Osteocyte (in vitro differentiated cells): Measurements from ENCODE around the gene DCBLD2. TPM values are rescaled to one million over a fixed set of nuclear protein-coding genes. Genes with fewer than 3 reads are reported as not detected.

Experiments
- DNase-seq: peaks from one replicate; pipeline ENCODE4 v3.0.0; 2021; ENCODE audit warnings: mixed read lengths; ENCODE audit not compliant: unreplicated experiment; ENCODE audit errors: extremely low spot score
- H3K27ac Mint-ChIP-seq: one replicate; pipeline ENCODE4 v1.8.0; 2021; ENCODE audit warnings: mild to moderate bottlenecking, mixed read lengths; ENCODE audit not compliant: unreplicated experiment
- H3K27me3 Mint-ChIP-seq: one replicate; pipeline ENCODE4 v1.8.0; 2021; ENCODE audit warnings: mixed read lengths; ENCODE audit not compliant: unreplicated experiment
- H3K36me3 Mint-ChIP-seq: one replicate; pipeline ENCODE4 v1.8.0; 2021; ENCODE audit warnings: mixed read lengths; ENCODE audit not compliant: unreplicated experiment
- H3K4me1 Mint-ChIP-seq: one replicate; pipeline ENCODE4 v1.8.0; 2021; ENCODE audit warnings: mixed read lengths; ENCODE audit not compliant: unreplicated experiment
- H3K4me3 Mint-ChIP-seq: one replicate; pipeline ENCODE4 v1.8.0; 2021; ENCODE audit warnings: mild to moderate bottlenecking, moderate library complexity, mixed read lengths; ENCODE audit not compliant: unreplicated experiment
- H3K9me3 Mint-ChIP-seq: one replicate; pipeline ENCODE4 v1.8.0; 2021; ENCODE audit warnings: mixed read lengths; ENCODE audit not compliant: unreplicated experiment
- CTCF ChIP-seq: fragments of 200-600 bp; sonication (generic); IDR thresholded peaks from 2 replicates; pipeline ENCODE4 v1.5.0; 2021; ENCODE audit warnings: antibody characterized with exemption, mild to moderate bottlenecking, moderate library complexity
- total RNA-seq: library from RNA; stranded (reverse); gene quantifications from 2 replicates; pipeline ENCODE4 v1.2.1, GENCODE V29; 2021

Gene DCBLD2
- total RNA-seq, 1 donor from 2014 or later = 83.2 TPM

GRCh38 chr3:98809557-98809956 lies 91.9 kb downstream of the DCBLD2 start:
- Mint-ChIP-seq H3K27me3 (no peaks in the 10 kb centered on the region), H3K9me3 (no peaks in the 10 kb centered on the region), H3K4me3 (no peak overlapping the region), H3K36me3 (peaks cover 54% of the 10 kb centered on the region), H3K4me1 (peaks cover 6% of the 10 kb centered on the region), H3K27ac (peak overlapping the region; percentile 46)
- DNase-seq = no peak
- TF ChIP-seq CTCF = no peak

- no peak for TF ChIP-seq CTCF
- no peaks in the 10 kb centered on the region for H3K9me3 Mint-ChIP-seq
- no peak overlapping the region for H3K4me3 Mint-ChIP-seq
- H3K27me3 Mint-ChIP-seq = no peaks in the 10 kb centered on the region
- no peak overlapping the region for H3K27ac Mint-ChIP-seq
- no peak for DNase-seq
- H3K4me1 Mint-ChIP-seq = peaks cover 4% of the 10 kb centered on the region
- peaks cover 58% of the 10 kb centered on the region for H3K36me3 Mint-ChIP-seq
These were observed 93.4 kb downstream of the DCBLD2 start for GRCh38 chr3:98808071-98808470.

GRCh38 chr3:98807561-98807960 lies 93.9 kb downstream of the DCBLD2 start:
- no peak for TF ChIP-seq CTCF
- no peak for DNase-seq
- H3K27ac Mint-ChIP-seq = no peak overlapping the region
- H3K4me3 Mint-ChIP-seq = no peak overlapping the region
- peaks cover 62% of the 10 kb centered on the region for H3K36me3 Mint-ChIP-seq
- H3K4me1 Mint-ChIP-seq = peaks cover 4% of the 10 kb centered on the region
- no peaks in the 10 kb centered on the region for H3K9me3 Mint-ChIP-seq
- no peaks in the 10 kb centered on the region for H3K27me3 Mint-ChIP-seq

GRCh38 chr3:98807011-98807410 lies 94.5 kb downstream of the DCBLD2 start:
- DNase-seq = no peak

DNA sequence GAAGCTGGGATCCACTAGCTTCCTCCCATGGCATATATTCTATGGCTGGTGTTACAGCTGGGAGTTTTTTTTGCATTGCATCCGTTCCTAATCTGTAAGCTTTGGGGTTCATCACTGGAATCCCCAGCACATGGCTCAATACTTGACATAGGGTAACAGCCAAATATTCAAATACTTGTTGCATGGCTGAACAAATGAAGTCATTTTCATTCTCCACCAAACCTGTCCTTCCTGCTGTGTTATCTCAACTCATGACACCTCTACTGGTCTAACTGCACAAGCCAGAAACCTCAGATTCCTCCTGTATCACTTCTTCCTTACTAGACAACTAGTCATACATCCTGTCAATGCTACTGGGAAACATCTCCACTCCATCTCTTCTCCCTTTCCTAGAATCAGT lies 95.0 kb downstream of the DCBLD2 start:
- Mint-ChIP-seq H3K27ac (no peak overlapping the region), H3K27me3 (no peaks in the 10 kb centered on the region), H3K36me3 (peaks cover 64% of the 10 kb centered on the region), H3K4me1 (peaks cover 4% of the 10 kb centered on the region), H3K4me3 (no peak overlapping the region), H3K9me3 (no peaks in the 10 kb centered on the region)
- no peak for DNase-seq
- TF ChIP-seq CTCF = no peak

More at GRCh38 chr3:98807011-98807410, 94.5 kb downstream of the DCBLD2 start:
- Mint-ChIP-seq H3K4me3 (no peak overlapping the region), H3K9me3 (no peaks in the 10 kb centered on the region), H3K4me1 (peaks cover 4% of the 10 kb centered on the region), H3K27me3 (no peaks in the 10 kb centered on the region), H3K27ac (no peak overlapping the region), H3K36me3 (peaks cover 65% of the 10 kb centered on the region)
- no peak for TF ChIP-seq CTCF
